Measurements from ENCODE around the gene KRTAP1-4.
"Not testable (repeated sequence)": the region's sequence is repeated elsewhere in the genome, so short reads cannot be mapped to it uniquely, and the experiment has no call there.

GRCh38 chr17:41055130-41055529 lies 25.1 kb upstream of the KRTAP1-4 start, which contains the start of gene KRTAP2-2:
- not testable (repeated sequence) for TF ChIP-seq MXI1 (IDR thresholded peaks at IDR 0.05; ENCODE audit: borderline replicate concordance, low read depth, low read length); MAZ (IDR thresholded peaks at IDR 0.05; ENCODE audit: borderline replicate concordance, low read depth, low read length); POLR2A (IDR thresholded peaks at IDR 0.05; ENCODE audit: low read depth, low read length); CTCF (conservative IDR thresholded peaks at IDR 0.05; ENCODE audit: low read depth, low read length); CEBPB (IDR thresholded peaks at IDR 0.05; ENCODE audit: low read depth, low read length)

All from IMR-90 (cell line).